ENCODE measurements around the gene ADARB1.

Gene ADARB1

GRCh38 chr21:45255381-45256020 lies 181.1 kb downstream of the ADARB1 start:
- whole genome bisulfite sequencing, 2 experiments (ENCODE audit: insufficient coverage in 2 of 2), result 92 to 94% methylated on average over 13 to 15 of the region's 22 CpGs

GRCh38 chr21:45256021-45256911 lies 181.9 kb downstream of the ADARB1 start:
- H3K4me1 ChIP-seq (ENCODE audit: control insufficient read depth, insufficient read depth, low read length, poor library complexity, severe bottlenecking), result peaks cover 31% of the 10 kb centered on the region
- H3K4me3 ChIP-seq (ENCODE audit: extremely low read depth, insufficient read depth, low read length, poor library complexity, severe bottlenecking), result no peak overlapping the region
- H3K9me3 ChIP-seq (ENCODE audit: control insufficient read depth, low read length), result no peaks in the 10 kb centered on the region
- H3K27ac ChIP-seq (ENCODE audit: low read depth, low read length, severe bottlenecking), result peak overlapping the region; percentile 78
- WGBS, 2 experiments (ENCODE audit: insufficient coverage in 2 of 2), result 82 to 93% methylated on average over 21 to 23 of the region's 31 CpGs
- peaks cover 2% of the 10 kb centered on the region for H3K36me3 ChIP-seq (ENCODE audit: control insufficient read depth, insufficient read depth, low read length)

More at GRCh38 chr21:45255381-45256020, 181.1 kb downstream of the ADARB1 start:
- Histone ChIP-seq H3K4me3 (ENCODE audit: extremely low read depth, insufficient read depth, low read length, poor library complexity, severe bottlenecking) (no peak overlapping the region), H3K27ac (ENCODE audit: low read depth, low read length, severe bottlenecking) (no peak overlapping the region), H3K9me3 (ENCODE audit: control insufficient read depth, low read length) (no peaks in the 10 kb centered on the region), H3K4me1 (ENCODE audit: control insufficient read depth, insufficient read depth, low read length, poor library complexity, severe bottlenecking) (peaks cover 31% of the 10 kb centered on the region), H3K36me3 (ENCODE audit: control insufficient read depth, insufficient read depth, low read length) (peaks cover 2% of the 10 kb centered on the region)

- peaks cover 31% of the 10 kb centered on the region for H3K4me1 ChIP-seq (ENCODE audit: control insufficient read depth, insufficient read depth, low read length, poor library complexity, severe bottlenecking)
- peaks cover 6% of the 10 kb centered on the region for H3K36me3 ChIP-seq (ENCODE audit: control insufficient read depth, insufficient read depth, low read length)
- no peaks in the 10 kb centered on the region for H3K9me3 ChIP-seq (ENCODE audit: control insufficient read depth, low read length)
- H3K4me3 ChIP-seq (ENCODE audit: extremely low read depth, insufficient read depth, low read length, poor library complexity, severe bottlenecking), result no peak overlapping the region
- H3K27ac ChIP-seq (ENCODE audit: low read depth, low read length, severe bottlenecking), result peak overlapping the region; percentile 78
- 79 to 86% methylated on average over 25 to 27 of the region's 27 CpGs for WGBS, 2 experiments (ENCODE audit: insufficient coverage in 2 of 2)
Observed at GRCh38 chr21:45256912-45257672, 182.7 kb downstream of the ADARB1 start.

GRCh38 chr21:45257673-45258341 lies 183.4 kb downstream of the ADARB1 start:
- H3K4me1 ChIP-seq (ENCODE audit: control insufficient read depth, insufficient read depth, low read length, poor library complexity, severe bottlenecking), result peaks cover 28% of the 10 kb centered on the region
- WGBS, 2 experiments (ENCODE audit: insufficient coverage in 2 of 2), result 83 to 84% methylated on average over 37 to 39 of the region's 40 CpGs
- no peak overlapping the region for H3K4me3 ChIP-seq (ENCODE audit: extremely low read depth, insufficient read depth, low read length, poor library complexity, severe bottlenecking)
- H3K9me3 ChIP-seq (ENCODE audit: control insufficient read depth, low read length), result no peaks in the 10 kb centered on the region
- peaks cover 6% of the 10 kb centered on the region for H3K36me3 ChIP-seq (ENCODE audit: control insufficient read depth, insufficient read depth, low read length)
- peak overlapping the region; percentile 78 for H3K27ac ChIP-seq (ENCODE audit: low read depth, low read length, severe bottlenecking)

- Histone ChIP-seq H3K27ac (ENCODE audit: low read depth, low read length, severe bottlenecking) (no peak overlapping the region), H3K4me3 (ENCODE audit: extremely low read depth, insufficient read depth, low read length, poor library complexity, severe bottlenecking) (no peak overlapping the region), H3K4me1 (ENCODE audit: control insufficient read depth, insufficient read depth, low read length, poor library complexity, severe bottlenecking) (peaks cover 22% of the 10 kb centered on the region), H3K36me3 (ENCODE audit: control insufficient read depth, insufficient read depth, low read length) (peaks cover 13% of the 10 kb centered on the region), H3K9me3 (ENCODE audit: control insufficient read depth, low read length) (no peaks in the 10 kb centered on the region)
- 88 to 92% methylated on average over 18 to 19 of the region's 19 CpGs for WGBS, 2 experiments (ENCODE audit: insufficient coverage in 2 of 2)
Observed at GRCh38 chr21:45258466-45258865, 184.1 kb downstream of the ADARB1 start.

GRCh38 chr21:45259206-45259840 lies 184.9 kb downstream of the ADARB1 start:
- peaks cover 17% of the 10 kb centered on the region for H3K4me1 ChIP-seq (ENCODE audit: control insufficient read depth, insufficient read depth, low read length, poor library complexity, severe bottlenecking)
- H3K9me3 ChIP-seq (ENCODE audit: control insufficient read depth, low read length), result no peaks in the 10 kb centered on the region
- H3K27ac ChIP-seq (ENCODE audit: low read depth, low read length, severe bottlenecking), result no peak overlapping the region
- no peak overlapping the region for H3K4me3 ChIP-seq (ENCODE audit: extremely low read depth, insufficient read depth, low read length, poor library complexity, severe bottlenecking)
- H3K36me3 ChIP-seq (ENCODE audit: control insufficient read depth, insufficient read depth, low read length), result peaks cover 21% of the 10 kb centered on the region
- WGBS, 2 experiments (ENCODE audit: insufficient coverage in 2 of 2), result 92 to 96% methylated on average over 11 to 12 of the region's 17 CpGs

- H3K4me1 ChIP-seq (ENCODE audit: control insufficient read depth, insufficient read depth, low read length, poor library complexity, severe bottlenecking), result peaks cover 17% of the 10 kb centered on the region
- 83 to 85% methylated on average over 5 of the region's 5 CpGs for WGBS, 2 experiments (ENCODE audit: insufficient coverage in 2 of 2)
- H3K36me3 ChIP-seq (ENCODE audit: control insufficient read depth, insufficient read depth, low read length), result peaks cover 31% of the 10 kb centered on the region
- no peak overlapping the region for H3K27ac ChIP-seq (ENCODE audit: low read depth, low read length, severe bottlenecking)
- no peaks in the 10 kb centered on the region for H3K9me3 ChIP-seq (ENCODE audit: control insufficient read depth, low read length)
- H3K4me3 ChIP-seq (ENCODE audit: extremely low read depth, insufficient read depth, low read length, poor library complexity, severe bottlenecking), result no peak overlapping the region
Observed at GRCh38 chr21:45260191-45260825, 185.9 kb downstream of the ADARB1 start.

GRCh38 chr21:45261093-45261492 lies 186.7 kb downstream of the ADARB1 start:
- peaks cover 39% of the 10 kb centered on the region for H3K36me3 ChIP-seq (ENCODE audit: control insufficient read depth, insufficient read depth, low read length)
- peaks cover 17% of the 10 kb centered on the region for H3K4me1 ChIP-seq (ENCODE audit: control insufficient read depth, insufficient read depth, low read length, poor library complexity, severe bottlenecking)
- H3K9me3 ChIP-seq (ENCODE audit: control insufficient read depth, low read length), result no peaks in the 10 kb centered on the region
- 98 to 99% methylated on average over 8 to 10 of the region's 10 CpGs for WGBS, 2 experiments (ENCODE audit: insufficient coverage in 2 of 2)
- H3K4me3 ChIP-seq (ENCODE audit: extremely low read depth, insufficient read depth, low read length, poor library complexity, severe bottlenecking), result no peak overlapping the region
- H3K27ac ChIP-seq (ENCODE audit: low read depth, low read length, severe bottlenecking), result no peak overlapping the region

GRCh38 chr21:45262041-45262581 lies 187.7 kb downstream of the ADARB1 start:
- WGBS, 2 experiments (ENCODE audit: insufficient coverage in 2 of 2), result 96 to 99% methylated on average over 7 of the region's 7 CpGs
- Histone ChIP-seq H3K4me1 (ENCODE audit: control insufficient read depth, insufficient read depth, low read length, poor library complexity, severe bottlenecking) (peaks cover 11% of the 10 kb centered on the region), H3K4me3 (ENCODE audit: extremely low read depth, insufficient read depth, low read length, poor library complexity, severe bottlenecking) (no peak overlapping the region), H3K9me3 (ENCODE audit: control insufficient read depth, low read length) (no peaks in the 10 kb centered on the region), H3K36me3 (ENCODE audit: control insufficient read depth, insufficient read depth, low read length) (peaks cover 49% of the 10 kb centered on the region), H3K27ac (ENCODE audit: low read depth, low read length, severe bottlenecking) (no peak overlapping the region)

All from mesodermal cell (in vitro differentiated cells).